A549 (cell line): ENCODE measurements around the gene MEIKIN. TPM values are rescaled to one million over a fixed set of nuclear protein-coding genes. Genes with fewer than 3 reads are reported as not detected.

Source experiments
- ATAC-seq, 2 experiments: fragments of 200-7000 bp in 1 of 2; fragments of >200 bp in 1 of 2; cut with Nextera tagmentation in 1 of 2; cut with Tn5 transposase in 1 of 2; 3 replicates each; pipeline versions ENCODE4 v1.8.0 to v1.9.1; 2018 to 2020; ENCODE audit warnings: mild to moderate bottlenecking in 1 of 2, moderate library complexity in 1 of 2
- CTCF ChIA-PET: fragments of 300-600 bp; sonication (Branson Sonifier 250); formaldehyde crosslinking; extraction: SDS; loops from one replicate; lab custom pipeline; 2021; ENCODE audit warnings: antibody characterized with exemption, inconsistent platforms; lab: Yijun Ruan, JAX
- POLR2A ChIA-PET: fragments of 350-600 bp; formaldehyde crosslinking; extraction: SDS; loops from one replicate; lab custom pipeline; 2021; ENCODE audit warnings: antibody characterized with exemption, inconsistent platforms; lab: Yijun Ruan, JAX
- DNase-seq, 2 experiments: peaks; one replicate each; pipeline versions ENCODE4 v3.0.0 to v3.0.0-alpha.2; 2011 to 2016; ENCODE audit warnings: low read depth in 1 of 2, low spot score in 1 of 2
- FAIRE-seq: peaks from 2 replicates; lab custom pipeline; 2011; peaks lifted over from hg19 to GRCh38; lab: Jason Lieb, UNC
- H3K27ac ChIP-seq, 2 experiments: fragments of >200 bp; sonication (Bioruptor Twin); formaldehyde crosslinking; 3 replicates each; pipeline ENCODE4 v1.5.1; 2016 to 2017
- H3K4me1 ChIP-seq: fragments of >200 bp; sonication (Bioruptor Twin); formaldehyde crosslinking; 3 replicates; pipeline ENCODE4 v1.6.1; 2016
- H3K4me2 ChIP-seq: fragments of >200 bp; sonication (Bioruptor Twin); formaldehyde crosslinking; 3 replicates; pipeline ENCODE4 v1.6.1; 2016
- H3K4me3 ChIP-seq: fragments of >200 bp; sonication (Bioruptor Twin); formaldehyde crosslinking; 3 replicates; pipeline ENCODE4 v1.5.1; 2016
- H3K9me3 ChIP-seq: fragments of >200 bp; sonication (Bioruptor Twin); formaldehyde crosslinking; 3 replicates; pipeline ENCODE4 v1.6.1; 2016
- CHD4 ChIP-seq: fragments of 200-600 bp; sonication (generic); IDR thresholded peaks from 2 replicates; pipeline ENCODE4 v1.6.1; 2016; ENCODE audit warnings: antibody characterized with exemption, mild to moderate bottlenecking, borderline replicate concordance
- ESRRA ChIP-seq: fragments of 150-350 bp; IDR thresholded peaks from 2 replicates; pipeline ENCODE4 v1.6.1; 2014; ENCODE audit warnings: mild to moderate bottlenecking, low read length, borderline replicate concordance
- FOSL2 ChIP-seq, 2 experiments: fragments of 450-650 bp in 1 of 2; fragments of >200 bp in 1 of 2; sonication (Bioruptor Twin) in 1 of 2; formaldehyde crosslinking; IDR thresholded peaks; 2 replicates each; pipeline versions ENCODE4 v1.5.0 to v1.6.1; 2016 to 2020; ENCODE audit warnings: mild to moderate bottlenecking in 1 of 2, moderate library complexity in 1 of 2
- GATA3 ChIP-seq: IDR thresholded peaks from 2 replicates; pipeline ENCODE4 v1.6.1; 2012; ENCODE audit warnings: borderline replicate concordance
- MAFK ChIP-seq: fragments of 450-650 bp; IDR thresholded peaks from 2 replicates; pipeline ENCODE4 v1.6.1; 2014; ENCODE audit not compliant: partially characterized antibody
- NFE2L2 ChIP-seq: fragments of 150-350 bp; conservative IDR thresholded peaks from 2 replicates; pipeline ENCODE4 v1.6.1; 2014; ENCODE audit warnings: low read length
- NPAS2 ChIP-seq: fragments of 250-450 bp; sonication (Bioruptor Pico); IDR thresholded peaks from 2 replicates; pipeline ENCODE4 v1.8.0; 2022; ENCODE audit warnings: mild to moderate bottlenecking, moderate library complexity, borderline replicate concordance
- NR3C1 ChIP-seq: fragments of >200 bp; sonication (Bioruptor Twin); formaldehyde crosslinking; IDR thresholded peaks from 3 replicates; pipeline ENCODE4 v1.6.1; 2017
- POLR2A ChIP-seq: IDR thresholded peaks from 2 replicates; pipeline ENCODE4 v1.6.1; 2012; ENCODE audit warnings: mild to moderate bottlenecking, low read length
- RCOR1 ChIP-seq: fragments of 150-350 bp; IDR thresholded peaks from 2 replicates; pipeline ENCODE4 v1.6.1; 2014; ENCODE audit warnings: antibody characterized with exemption, low read length, low read depth
- RNF2 ChIP-seq: fragments of 200-600 bp; sonication (generic); IDR thresholded peaks from 2 replicates; pipeline ENCODE4 v1.6.1; 2016; ENCODE audit warnings: low read depth, mild to moderate bottlenecking, antibody characterized with exemption, moderate library complexity, borderline replicate concordance
- TP53 ChIP-seq: fragments of 250-450 bp; sonication (Bioruptor Pico); IDR thresholded peaks from 2 replicates; pipeline ENCODE4 v1.5.0; 2021; ENCODE audit warnings: mild to moderate bottlenecking, moderate library complexity
- WGBS: methylation state at CpG from one replicate; pipeline ENCODE4 v1.1.6; 2017; ENCODE audit errors: missing lambda C conversion rate; 5-methylcytosine and 5-hydroxymethylcytosine counted together
- polyA plus RNA-seq, 4 experiments: library from polyadenylated mRNA; depleted of rRNA in 3 of 4; stranded (reverse); fragments of >200 nt; fragmentation: RNase III in 1 of 4; extraction: RNeasy Plus Mini Kit Qiagen cat#74134 plus additional on column Dnase treatment in 1 of 4; gene quantifications; 2 replicates in 3 of 4; 3 replicates in 1 of 4; pipeline ENCODE4 v1.2.3, GENCODE V29; 2011 to 2017
- TF ChIP-seq, protein P1 (sequence below): fragments of 450-650 bp; IDR thresholded peaks from 2 replicates; pipeline ENCODE4 v1.6.1; 2014; ENCODE audit warnings: antibody characterized with exemption
- TF ChIP-seq, protein P2 (sequence below): fragments of 250-450 bp; sonication (Bioruptor Pico); IDR thresholded peaks from 2 replicates; pipeline ENCODE4 v1.5.0; 2021; ENCODE audit warnings: mild to moderate bottlenecking, moderate library complexity, borderline replicate concordance

Gene MEIKIN
- polyA plus RNA-seq, 2 of the 4 experiments (the other 2 are of a cell fraction): not detected

DNA sequence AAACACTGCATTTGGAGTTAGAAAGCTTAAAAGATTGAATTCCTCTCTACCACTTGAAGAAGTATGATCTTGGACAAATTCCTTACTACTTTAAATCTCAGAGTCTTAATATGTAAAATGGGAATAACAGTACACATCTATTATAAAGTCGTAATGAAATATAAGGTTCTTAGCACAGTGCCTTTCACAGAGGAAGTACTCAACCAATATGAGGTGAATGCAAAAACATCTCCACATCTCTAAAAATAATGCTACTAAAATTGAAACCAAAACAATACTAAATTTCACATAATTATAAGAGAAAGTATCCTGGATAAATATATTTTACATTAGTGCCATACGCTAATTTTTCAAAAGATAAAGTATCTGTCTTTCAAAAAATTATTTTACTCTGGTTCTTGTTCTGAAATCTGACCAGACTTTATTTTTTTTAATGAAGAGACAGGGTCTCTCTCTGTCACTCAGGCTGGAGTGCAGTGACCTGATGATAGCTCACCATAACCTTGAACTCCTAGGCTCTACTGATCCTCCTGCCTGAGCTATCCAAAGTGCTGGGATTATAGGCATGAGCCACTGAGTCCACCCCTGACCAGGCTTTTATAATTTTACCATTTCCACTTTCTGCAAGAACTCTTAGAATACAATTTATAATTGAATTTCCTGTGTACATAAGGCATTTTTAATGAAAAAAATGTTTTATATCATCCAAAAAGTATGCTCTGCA is 127.3 kb downstream of the MEIKIN start:
- Histone ChIP-seq H3K4me2 (no peak overlapping the region), H3K27ac (no peak overlapping the region), H3K9me3 (no peaks in the 10 kb centered on the region), H3K4me1 (peaks cover 5% of the 10 kb centered on the region; the same call in 1 of the 3 replicates), H3K4me3 (no peak overlapping the region)
- ChIA-PET CTCF (no interaction called here), POLR2A (no interaction called here)
- ATAC-seq: no peak
- 89% methylated on average over 2 of the region's 2 CpGs for WGBS
- no peak for DNase-seq
- TF ChIP-seq TP53 (CRISPR knock-in tag) (no peak), RNF2 (no peak), CHD4 (no peak), NR3C1 (no peak), NPAS2 (no peak), MAFK (no peak), FOSL2 (IDR thresholded peaks at IDR 0.05) (no peak), FOSL2 (CRISPR knock-in tag; IDR thresholded peaks at IDR 0.05) (no peak), GATA3 (no peak), NFE2L2 (no peak)
- TF ChIP-seq, protein P1, sequence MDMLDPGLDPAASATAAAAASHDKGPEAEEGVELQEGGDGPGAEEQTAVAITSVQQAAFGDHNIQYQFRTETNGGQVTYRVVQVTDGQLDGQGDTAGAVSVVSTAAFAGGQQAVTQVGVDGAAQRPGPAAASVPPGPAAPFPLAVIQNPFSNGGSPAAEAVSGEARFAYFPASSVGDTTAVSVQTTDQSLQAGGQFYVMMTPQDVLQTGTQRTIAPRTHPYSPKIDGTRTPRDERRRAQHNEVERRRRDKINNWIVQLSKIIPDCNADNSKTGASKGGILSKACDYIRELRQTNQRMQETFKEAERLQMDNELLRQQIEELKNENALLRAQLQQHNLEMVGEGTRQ: no peak
- no peak for FAIRE-seq

DNA sequence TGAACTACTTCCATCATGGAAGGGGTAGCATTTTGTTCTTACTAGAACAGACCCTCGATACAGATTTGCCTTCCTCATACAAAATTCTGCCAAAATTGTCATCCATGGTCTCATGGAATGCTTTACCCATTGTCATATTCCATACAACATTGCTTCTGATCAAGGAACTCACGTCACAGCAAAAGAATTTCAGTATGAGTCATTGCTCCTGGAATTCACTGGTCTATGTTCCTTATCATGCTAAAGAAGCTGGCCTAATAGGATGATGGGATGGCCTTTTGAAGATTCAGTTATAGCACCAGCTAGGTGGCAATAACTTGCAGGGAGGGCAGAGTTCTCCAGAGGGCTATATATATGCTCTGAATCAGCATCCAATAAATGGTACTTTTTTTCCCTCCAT is 130.5 kb downstream of the MEIKIN start:
- peaks cover 5% of the 10 kb centered on the region; the same call in 1 of the 3 replicates for H3K4me1 ChIP-seq
- CTCF ChIA-PET: interaction anchor here (0.7 kb wide), 1 partner anchor 71 kb away, joined by 3 read pairs; no protein-coding TSS in a partner anchor
- FAIRE-seq (no peak), ATAC-seq (peak; percentile 63 to 74; a peak in 4 of 6 replicates), DNase-seq (peak; percentile 27 to 55)
- WGBS: 7% methylated on average over 2 of the region's 2 CpGs
- H3K4me2 ChIP-seq: no peak overlapping the region
- POLR2A ChIA-PET: interaction anchor here (1.7 kb wide), 1 partner anchor 18 kb away, joined by 4 read pairs; the partner anchor contains the start of gene FNIP1
- 0 out of 6 replicates have a peak overlapping the region, but pooled peaks of 1 of the 2 experiments have one; percentile 40 for H3K27ac ChIP-seq
- H3K4me3 ChIP-seq: no peak overlapping the region
- no peak for TF ChIP-seq FOSL2 (IDR thresholded peaks at IDR 0.05)
- peak; percentile 79 for TF ChIP-seq FOSL2 (CRISPR knock-in tag; IDR thresholded peaks at IDR 0.05)
- TF ChIP-seq POLR2A: no peak
- H3K9me3 ChIP-seq: no peaks in the 10 kb centered on the region

DNA sequence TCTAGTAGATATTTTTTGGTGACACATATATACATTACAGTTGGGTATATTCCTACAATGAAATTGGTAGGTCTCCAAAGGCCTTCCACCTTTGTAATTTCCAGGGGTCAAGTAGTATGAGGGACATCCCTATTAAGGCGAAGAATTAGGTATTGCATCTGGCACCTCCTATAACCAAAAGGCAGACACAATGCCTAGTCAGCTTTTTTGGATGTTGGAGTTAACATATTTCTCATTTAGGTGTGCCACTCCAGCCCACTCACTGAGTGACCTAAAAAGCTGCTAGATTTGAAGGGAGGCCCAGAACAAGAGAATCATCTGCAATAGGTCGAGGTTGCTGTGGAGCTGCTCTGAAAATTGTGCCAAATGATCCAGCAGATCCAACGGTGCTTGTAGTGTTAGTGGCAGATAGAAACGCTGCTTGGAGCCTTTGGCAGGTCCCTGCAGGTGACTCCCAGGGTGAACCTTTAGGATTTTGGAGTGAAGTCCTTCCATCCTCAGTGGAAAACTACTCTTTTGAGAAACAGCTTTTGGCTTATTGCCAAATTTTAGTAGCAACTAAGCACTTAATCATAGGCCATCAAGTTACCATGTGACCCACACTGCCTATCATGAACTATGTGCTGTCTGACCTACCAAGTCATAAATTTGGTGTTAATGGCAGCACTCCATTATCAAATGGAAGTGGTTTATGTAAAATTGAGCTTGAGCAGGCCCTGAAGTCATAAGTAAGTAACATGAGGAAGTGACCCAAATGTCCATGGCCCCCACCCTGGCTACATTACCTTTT is 132.9 kb downstream of the MEIKIN start:
- Histone ChIP-seq H3K4me1 (peaks cover 5% of the 10 kb centered on the region; the same call in 1 of the 3 replicates), H3K4me3 (no peak overlapping the region), H3K9me3 (no peaks in the 10 kb centered on the region)
- ChIA-PET POLR2A (no interaction called here), CTCF (interaction anchor here (1.4 to 1.5 kb wide), 2 partner anchors 10 to 195 kb away, joined by 4 to 5 read pairs; no protein-coding TSS in a partner anchor)
- ATAC-seq (no peak), DNase-seq (no peak)
- peak; percentile 91 for TF ChIP-seq MAFK
- TF ChIP-seq, protein P2, sequence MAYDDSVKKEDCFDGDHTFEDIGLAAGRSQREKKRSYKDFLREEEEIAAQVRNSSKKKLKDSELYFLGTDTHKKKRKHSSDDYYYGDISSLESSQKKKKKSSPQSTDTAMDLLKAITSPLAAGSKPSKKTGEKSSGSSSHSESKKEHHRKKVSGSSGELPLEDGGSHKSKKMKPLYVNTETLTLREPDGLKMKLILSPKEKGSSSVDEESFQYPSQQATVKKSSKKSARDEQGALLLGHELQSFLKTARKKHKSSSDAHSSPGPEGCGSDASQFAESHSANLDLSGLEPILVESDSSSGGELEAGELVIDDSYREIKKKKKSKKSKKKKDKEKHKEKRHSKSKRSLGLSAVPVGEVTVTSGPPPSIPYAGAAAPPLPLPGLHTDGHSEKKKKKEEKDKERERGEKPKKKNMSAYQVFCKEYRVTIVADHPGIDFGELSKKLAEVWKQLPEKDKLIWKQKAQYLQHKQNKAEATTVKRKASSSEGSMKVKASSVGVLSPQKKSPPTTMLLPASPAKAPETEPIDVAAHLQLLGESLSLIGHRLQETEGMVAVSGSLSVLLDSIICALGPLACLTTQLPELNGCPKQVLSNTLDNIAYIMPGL: no peak
- TF ChIP-seq RCOR1: no peak
- no peak for TF ChIP-seq ESRRA
- TF ChIP-seq, all 56 proteins: peak for 1
- H3K27ac ChIP-seq: no peak overlapping the region
- FAIRE-seq: no peak
- 72% methylated on average over 4 of the region's 4 CpGs for WGBS
- H3K4me2 ChIP-seq: no peak overlapping the region
